ENCODE results near the gene DSN1. TPM values are rescaled to one million over a fixed set of nuclear protein-coding genes. Genes with fewer than 3 reads are reported as not detected.

DSN1 gene
- total RNA-seq, 6 donors from 2014 or later, result 4.7 to 29.3 (median 7.8) TPM

DNA sequence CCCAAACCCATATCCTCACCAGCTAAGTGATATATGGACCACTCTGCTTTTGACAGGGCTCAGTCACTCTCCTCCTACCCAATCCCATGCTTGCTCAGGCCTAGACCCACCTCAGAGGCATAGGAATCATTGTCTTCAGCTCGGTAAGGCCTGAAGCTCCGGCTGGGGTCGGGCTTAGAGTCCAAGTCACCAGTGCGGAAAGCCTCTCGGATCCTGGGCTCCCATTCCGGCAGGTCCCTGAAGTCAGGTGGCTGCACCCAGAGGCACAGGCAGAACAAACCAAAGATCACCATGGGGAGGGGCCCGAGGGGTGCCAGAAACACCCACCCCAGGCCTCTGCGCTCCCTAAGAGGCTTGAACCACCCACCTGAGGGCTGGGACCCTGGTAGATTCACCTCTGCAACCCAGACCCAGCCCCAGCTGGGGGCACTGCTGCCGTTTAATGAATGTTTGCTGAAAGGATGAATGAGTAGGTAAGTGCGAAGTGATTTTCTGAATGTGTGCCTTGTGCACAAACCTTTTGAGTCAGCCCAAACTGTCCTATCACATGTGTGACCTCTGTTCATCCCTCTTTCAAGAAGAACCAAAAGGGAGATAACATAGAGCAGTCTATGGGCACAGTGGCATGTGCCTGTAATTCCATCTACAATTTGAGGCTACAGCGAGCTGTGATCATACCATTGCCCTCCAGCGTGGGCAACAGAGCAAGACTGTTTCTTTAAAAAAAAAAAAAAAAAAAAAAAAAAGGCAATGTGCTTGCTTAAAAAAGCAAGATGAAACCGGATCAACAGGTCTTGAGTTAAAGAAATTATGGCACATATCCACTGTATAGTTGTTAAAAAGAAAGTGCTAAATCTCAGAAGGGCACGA lies 39.3 kb upstream of the DSN1 start:
- TF ChIP-seq POLR2A (IDR thresholded peaks at IDR 0.05), result no peak
- no peak for TF ChIP-seq EP300 (IDR thresholded peaks at IDR 0.05)
- no peak for TF ChIP-seq POLR2AphosphoS5 (IDR thresholded peaks at IDR 0.05)
- TF ChIP-seq, protein P1, sequence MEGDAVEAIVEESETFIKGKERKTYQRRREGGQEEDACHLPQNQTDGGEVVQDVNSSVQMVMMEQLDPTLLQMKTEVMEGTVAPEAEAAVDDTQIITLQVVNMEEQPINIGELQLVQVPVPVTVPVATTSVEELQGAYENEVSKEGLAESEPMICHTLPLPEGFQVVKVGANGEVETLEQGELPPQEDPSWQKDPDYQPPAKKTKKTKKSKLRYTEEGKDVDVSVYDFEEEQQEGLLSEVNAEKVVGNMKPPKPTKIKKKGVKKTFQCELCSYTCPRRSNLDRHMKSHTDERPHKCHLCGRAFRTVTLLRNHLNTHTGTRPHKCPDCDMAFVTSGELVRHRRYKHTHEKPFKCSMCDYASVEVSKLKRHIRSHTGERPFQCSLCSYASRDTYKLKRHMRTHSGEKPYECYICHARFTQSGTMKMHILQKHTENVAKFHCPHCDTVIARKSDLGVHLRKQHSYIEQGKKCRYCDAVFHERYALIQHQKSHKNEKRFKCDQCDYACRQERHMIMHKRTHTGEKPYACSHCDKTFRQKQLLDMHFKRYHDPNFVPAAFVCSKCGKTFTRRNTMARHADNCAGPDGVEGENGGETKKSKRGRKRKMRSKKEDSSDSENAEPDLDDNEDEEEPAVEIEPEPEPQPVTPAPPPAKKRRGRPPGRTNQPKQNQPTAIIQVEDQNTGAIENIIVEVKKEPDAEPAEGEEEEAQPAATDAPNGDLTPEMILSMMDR (IDR thresholded peaks at IDR 0.05), result no peak
- no peak overlapping the region for H3K4me3 ChIP-seq

DNA sequence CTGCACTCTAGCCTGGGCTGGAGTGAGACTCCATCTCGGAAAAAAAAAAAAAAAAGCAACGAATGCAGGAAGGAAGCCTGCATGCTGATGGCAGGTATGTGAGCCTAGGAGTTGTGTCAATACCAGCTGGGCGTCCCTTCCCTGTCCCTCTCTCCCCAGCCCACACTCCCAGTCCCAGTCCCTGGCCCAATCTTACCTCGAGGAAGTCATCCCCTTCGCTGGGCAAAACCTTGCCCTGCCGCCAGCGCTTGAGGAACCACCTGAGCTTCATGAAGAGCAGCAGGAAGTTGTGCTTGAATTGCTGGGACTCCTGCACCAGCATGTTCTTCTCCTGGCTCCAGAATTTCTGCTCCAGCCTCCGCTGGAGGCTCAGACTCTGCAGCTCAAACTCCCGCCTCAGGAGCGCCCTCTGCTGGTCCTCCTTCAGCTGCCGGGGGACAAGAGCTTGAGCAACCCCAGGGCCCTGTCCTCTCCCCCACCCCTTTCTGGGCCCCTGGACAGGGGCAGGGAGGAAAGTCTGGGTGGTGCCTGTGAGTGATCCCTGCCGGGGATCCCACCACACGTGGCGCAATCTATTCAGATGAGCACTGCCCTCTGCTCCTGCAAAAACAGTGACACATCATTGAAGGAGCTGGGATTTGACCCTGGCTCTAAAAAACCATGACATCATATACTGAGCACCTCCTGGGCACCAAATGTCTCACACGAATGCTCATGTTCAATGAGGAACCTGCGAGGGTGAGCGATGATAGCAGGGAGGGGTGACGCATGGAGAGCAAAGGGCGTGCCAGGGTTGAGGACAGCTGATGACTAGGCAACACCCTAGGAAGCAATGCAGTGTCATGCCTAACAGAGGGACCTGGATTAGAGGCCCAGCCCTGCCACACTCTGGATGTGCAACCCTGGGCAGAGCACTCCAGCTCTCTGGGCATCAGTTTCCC lies 35.0 kb upstream of the DSN1 start:
- H3K9me3 ChIP-seq, result no peaks in the 10 kb centered on the region
- peak; percentile 54 to 86 for ATAC-seq (ENCODE audit: low FRiP score in 2 of 2)
- H3K36me3 ChIP-seq, result peaks cover 3 to 83% (median 38%) of the 10 kb centered on the region in 4 donors
- H3K27me3 ChIP-seq, result no peaks in the 10 kb centered on the region
- peak overlapping the region in 2 of 4 donors; percentile 7 to 27 for H3K27ac ChIP-seq
- peak; percentile 50 to 70 for DNase-seq
- 74 to 91% methylated on average over 10 to 19 of the region's 19 CpGs for WGBS, 2 donors
- peaks cover 0 to 4% (median 1%) of the 10 kb centered on the region in 4 donors for H3K4me1 ChIP-seq
- TF ChIP-seq EP300 (IDR thresholded peaks at IDR 0.05), result no peak
- TF ChIP-seq POLR2AphosphoS5 (IDR thresholded peaks at IDR 0.05), result peak in 1 of 2 donors; percentile 21
- no peak for TF ChIP-seq POLR2A (IDR thresholded peaks at IDR 0.05)
- TF ChIP-seq, protein P1 (IDR thresholded peaks at IDR 0.05), result peak; percentile 38 to 72 (median 68)
- no peak overlapping the region for H3K4me3 ChIP-seq

More for the DNA sequence above, 39.3 kb upstream of the DSN1 start:
- WGBS, 2 donors, result 76 to 82% methylated on average over 14 of the region's 14 CpGs
- H3K4me1 ChIP-seq, result peaks cover 0 to 8% (median 4%) of the 10 kb centered on the region in 4 donors
- DNase-seq, result no peak
- no peaks in the 10 kb centered on the region for H3K9me3 ChIP-seq
- no peaks in the 10 kb centered on the region for H3K27me3 ChIP-seq
- no peak for ATAC-seq (ENCODE audit: low FRiP score in 2 of 2)
- H3K36me3 ChIP-seq, result peaks cover 3 to 71% (median 26%) of the 10 kb centered on the region in 4 donors
- H3K27ac ChIP-seq, result peak overlapping the region in 1 of 4 donors; percentile 42

DNA sequence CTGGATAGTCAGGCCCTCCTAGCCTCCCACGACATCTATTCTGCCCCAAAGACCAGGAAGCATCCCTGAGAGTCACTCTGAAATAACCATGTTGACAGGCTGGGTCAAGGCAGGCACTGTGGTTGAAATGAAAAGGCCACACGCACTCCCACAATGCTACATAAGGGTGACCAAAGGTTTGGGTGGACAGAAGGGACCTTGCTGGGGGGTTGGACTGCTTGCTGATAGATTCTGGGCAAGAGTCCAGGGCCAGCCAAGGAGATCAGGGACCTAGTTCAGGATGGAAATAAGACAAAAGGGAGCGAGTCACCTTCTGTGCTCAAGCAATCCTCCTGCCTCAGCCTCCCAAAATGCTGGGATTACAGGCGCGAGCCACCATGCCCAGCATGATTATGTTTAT lies 32.5 kb upstream of the DSN1 start:
- H3K9me3 ChIP-seq, result no peaks in the 10 kb centered on the region
- TF ChIP-seq POLR2A (IDR thresholded peaks at IDR 0.05) (no peak), POLR2AphosphoS5 (IDR thresholded peaks at IDR 0.05) (no peak), EP300 (IDR thresholded peaks at IDR 0.05) (no peak)
- TF ChIP-seq, protein P1 (IDR thresholded peaks at IDR 0.05), result no peak
- ATAC-seq (ENCODE audit: low FRiP score in 2 of 2) (no peak), DNase-seq (no peak)
- 95 to 97% methylated on average over 5 of the region's 5 CpGs for WGBS, 2 donors
- H3K4me3 ChIP-seq, result no peak overlapping the region
- peaks cover 13 to 90% (median 49%) of the 10 kb centered on the region in 4 donors for H3K36me3 ChIP-seq
- H3K27ac ChIP-seq, result no peak overlapping the region
- no peaks in the 10 kb centered on the region for H3K4me1 ChIP-seq
- no peaks in the 10 kb centered on the region for H3K27me3 ChIP-seq

DNA sequence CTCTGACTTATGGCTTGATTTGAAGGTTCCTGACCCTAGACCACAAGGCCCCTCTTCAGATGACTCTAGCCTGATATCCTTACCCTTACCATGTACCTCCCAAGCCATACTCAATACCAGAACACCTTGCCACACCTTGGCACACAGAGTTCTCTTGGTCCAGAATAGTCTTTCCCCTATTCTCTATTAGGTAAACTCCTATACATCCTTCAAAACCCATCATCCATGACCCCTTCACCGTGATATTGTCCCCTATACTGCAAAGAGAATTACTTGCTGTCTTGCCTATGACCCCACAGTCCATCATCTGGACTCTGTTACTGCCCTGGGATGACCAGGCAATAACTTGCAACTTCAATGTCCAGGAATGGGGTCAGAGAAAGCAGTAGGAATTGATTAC lies 31.8 kb upstream of the DSN1 start:
- H3K27me3 ChIP-seq, result no peaks in the 10 kb centered on the region
- 94 to 96% methylated on average over 1 of the region's 1 CpG for WGBS, 2 donors
- no peaks in the 10 kb centered on the region for H3K4me1 ChIP-seq
- no peaks in the 10 kb centered on the region for H3K9me3 ChIP-seq
- no peak overlapping the region for H3K4me3 ChIP-seq
- H3K36me3 ChIP-seq, result peaks cover 13 to 92% (median 49%) of the 10 kb centered on the region in 4 donors
- H3K27ac ChIP-seq, result no peak overlapping the region
- DNase-seq, result no peak
- TF ChIP-seq, protein P1 (IDR thresholded peaks at IDR 0.05), result no peak
- no peak for TF ChIP-seq POLR2A (IDR thresholded peaks at IDR 0.05)
- no peak for TF ChIP-seq EP300 (IDR thresholded peaks at IDR 0.05)
- no peak for TF ChIP-seq POLR2AphosphoS5 (IDR thresholded peaks at IDR 0.05)
- no peak for ATAC-seq (ENCODE audit: low FRiP score in 2 of 2)
